GM12892 (cell line): Measurements from ENCODE around the gene RER1.

Source experiments
- POLR2A ChIP-seq: IDR thresholded peaks from 2 replicates; pipeline ENCODE4 v1.6.1; 2011; ENCODE audit warnings: low read depth, low read length, control low read depth
- POLR2AphosphoS5 ChIP-seq: IDR thresholded peaks from 2 replicates; pipeline ENCODE4 v1.6.1; 2011; ENCODE audit warnings: low read depth, low read length, control low read depth
- TAF1 ChIP-seq: IDR thresholded peaks from 2 replicates; pipeline ENCODE4 v1.6.1; 2011; ENCODE audit warnings: low read depth, mild to moderate bottlenecking, control low read depth, low read length, borderline replicate concordance

DNA sequence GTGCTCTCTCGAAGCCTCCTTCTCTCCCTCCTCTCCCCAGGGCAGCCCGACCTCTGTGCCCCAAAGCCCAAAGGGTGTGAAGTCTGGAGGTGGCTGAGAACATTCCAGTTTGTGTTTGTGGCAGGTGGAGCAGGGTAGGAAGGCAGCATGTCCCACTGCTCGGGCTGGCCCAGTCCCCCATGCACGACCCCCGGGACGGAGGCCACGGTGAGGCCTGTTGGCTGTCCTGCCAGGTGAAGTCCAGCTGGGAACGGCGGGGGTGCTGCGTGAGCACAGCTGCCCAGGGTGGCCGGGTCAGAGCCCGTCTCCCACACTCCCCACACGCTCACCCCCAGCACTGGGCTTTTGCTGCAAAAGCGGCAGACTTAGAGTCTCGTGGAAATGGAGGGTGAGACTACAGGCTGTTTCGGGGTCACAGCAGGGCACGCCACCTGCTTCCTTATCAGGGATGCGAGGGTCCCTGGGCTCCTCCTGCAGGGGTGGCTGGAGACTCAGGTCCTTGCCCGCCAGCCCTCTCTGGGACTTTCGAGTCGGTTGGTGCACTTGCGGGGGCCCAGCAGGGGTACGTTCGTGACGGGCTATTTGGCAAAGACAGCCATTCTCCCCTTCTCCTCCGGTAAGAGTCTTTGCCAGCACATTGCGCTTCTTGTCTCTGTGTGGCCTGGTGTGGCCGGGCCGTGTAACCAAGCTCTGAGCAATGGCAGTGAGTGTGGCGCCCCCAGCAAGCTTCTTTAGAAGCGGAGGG is 40.6 kb upstream of the RER1 start:
- no peak for TF ChIP-seq POLR2A
- TF ChIP-seq POLR2AphosphoS5: no peak
- TF ChIP-seq TAF1: no peak
